ENCODE results near the gene FBXW4. TPM values are rescaled to one million over a fixed set of nuclear protein-coding genes. Genes with fewer than 3 reads are reported as not detected.
A peak's percentile ranks its signal among the peaks of the same experiment; 100 is the strongest.

The FBXW4 gene
- total RNA-seq, 1 donor, result 41.9 TPM

DNA sequence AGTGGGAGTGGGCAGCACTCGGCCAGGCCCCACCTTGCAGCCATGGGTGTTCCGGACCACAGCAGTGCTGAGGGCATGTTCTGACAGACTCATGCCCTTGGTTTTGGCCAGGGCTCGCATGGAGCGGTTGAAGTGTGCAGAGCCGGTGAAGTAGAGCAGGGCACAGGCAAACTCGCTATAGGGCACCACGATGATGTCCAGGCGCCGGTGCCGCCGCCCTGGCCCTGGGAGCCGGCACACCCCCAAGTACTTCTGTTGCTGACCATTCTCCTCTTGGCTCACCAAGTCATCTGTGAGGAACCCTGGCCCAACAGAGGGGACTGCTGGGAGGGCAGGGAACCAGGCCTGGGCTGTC lies 115.5 kb downstream of the FBXW4 start:
- TF ChIP-seq, protein P1, sequence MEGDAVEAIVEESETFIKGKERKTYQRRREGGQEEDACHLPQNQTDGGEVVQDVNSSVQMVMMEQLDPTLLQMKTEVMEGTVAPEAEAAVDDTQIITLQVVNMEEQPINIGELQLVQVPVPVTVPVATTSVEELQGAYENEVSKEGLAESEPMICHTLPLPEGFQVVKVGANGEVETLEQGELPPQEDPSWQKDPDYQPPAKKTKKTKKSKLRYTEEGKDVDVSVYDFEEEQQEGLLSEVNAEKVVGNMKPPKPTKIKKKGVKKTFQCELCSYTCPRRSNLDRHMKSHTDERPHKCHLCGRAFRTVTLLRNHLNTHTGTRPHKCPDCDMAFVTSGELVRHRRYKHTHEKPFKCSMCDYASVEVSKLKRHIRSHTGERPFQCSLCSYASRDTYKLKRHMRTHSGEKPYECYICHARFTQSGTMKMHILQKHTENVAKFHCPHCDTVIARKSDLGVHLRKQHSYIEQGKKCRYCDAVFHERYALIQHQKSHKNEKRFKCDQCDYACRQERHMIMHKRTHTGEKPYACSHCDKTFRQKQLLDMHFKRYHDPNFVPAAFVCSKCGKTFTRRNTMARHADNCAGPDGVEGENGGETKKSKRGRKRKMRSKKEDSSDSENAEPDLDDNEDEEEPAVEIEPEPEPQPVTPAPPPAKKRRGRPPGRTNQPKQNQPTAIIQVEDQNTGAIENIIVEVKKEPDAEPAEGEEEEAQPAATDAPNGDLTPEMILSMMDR (IDR thresholded peaks at IDR 0.05; ENCODE audit: insufficient read depth, low read depth, low read length), result no peak
- H3K4me3 ChIP-seq (ENCODE audit: low read depth, low read length), result no peak overlapping the region
- DNase-seq (ENCODE audit: low read depth), result no peak

DNA sequence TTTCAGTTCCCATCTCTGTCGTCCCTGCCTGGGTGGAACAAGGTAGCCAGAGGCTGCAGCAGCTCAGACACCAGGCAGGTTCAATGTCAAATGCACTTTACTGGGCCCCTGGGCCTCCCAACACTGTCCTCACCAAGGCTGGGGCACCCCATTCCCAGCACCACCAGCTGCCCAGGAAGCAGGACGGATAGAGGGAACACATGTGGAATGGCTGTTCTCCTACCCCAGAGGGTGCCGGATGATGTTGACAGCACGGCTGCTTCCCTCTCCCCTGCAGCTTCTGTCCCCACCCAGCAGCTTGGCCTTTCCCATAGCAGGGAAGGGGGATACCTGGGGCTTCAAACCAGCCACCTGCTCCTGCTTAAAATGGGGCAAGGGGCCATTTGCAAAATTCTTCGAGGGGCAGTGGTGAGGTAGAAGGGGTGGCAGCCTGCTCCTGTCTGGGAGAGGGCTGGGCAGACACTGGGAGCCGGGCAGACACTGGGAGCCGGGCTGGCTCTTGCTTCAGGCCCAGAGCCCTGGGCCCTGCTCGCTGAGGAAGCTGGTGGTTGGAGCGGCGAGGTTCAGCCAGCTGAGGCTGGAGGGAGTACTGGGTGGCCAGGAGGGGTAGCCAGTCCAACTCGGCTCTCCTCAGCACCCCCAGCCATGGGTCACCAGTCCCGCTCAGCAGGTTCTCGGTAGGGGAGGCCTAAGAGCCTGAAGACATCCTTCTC lies 116.0 kb downstream of the FBXW4 start:
- no peak for DNase-seq (ENCODE audit: low read depth)
- TF ChIP-seq, protein P1 (IDR thresholded peaks at IDR 0.05; ENCODE audit: insufficient read depth, low read depth, low read length), result no peak
- H3K4me3 ChIP-seq (ENCODE audit: low read depth, low read length), result no peak overlapping the region

DNA sequence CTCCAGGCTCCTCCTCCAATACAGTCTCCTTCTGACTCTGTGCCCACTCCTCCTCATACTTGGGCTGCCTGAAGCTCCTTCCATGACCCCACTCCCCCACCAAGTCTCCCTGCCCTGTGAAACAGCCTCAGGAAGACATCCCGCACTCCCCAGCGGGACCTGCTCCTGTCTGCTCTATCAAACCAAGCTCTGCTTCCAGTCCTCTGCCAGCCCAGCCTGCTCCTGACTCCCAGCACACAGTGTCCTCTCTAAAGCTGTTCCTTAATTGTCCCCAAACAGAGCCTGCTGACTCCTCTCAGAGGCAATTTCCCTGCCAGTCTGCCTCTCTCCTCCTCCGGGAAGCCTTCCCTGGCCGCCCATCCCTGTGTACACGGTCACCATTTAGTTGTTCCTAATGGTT lies 116.8 kb downstream of the FBXW4 start:
- no peak overlapping the region for H3K4me3 ChIP-seq (ENCODE audit: low read depth, low read length)
- DNase-seq (ENCODE audit: low read depth), result no peak
- TF ChIP-seq, protein P1 (IDR thresholded peaks at IDR 0.05; ENCODE audit: insufficient read depth, low read depth, low read length), result no peak

DNA sequence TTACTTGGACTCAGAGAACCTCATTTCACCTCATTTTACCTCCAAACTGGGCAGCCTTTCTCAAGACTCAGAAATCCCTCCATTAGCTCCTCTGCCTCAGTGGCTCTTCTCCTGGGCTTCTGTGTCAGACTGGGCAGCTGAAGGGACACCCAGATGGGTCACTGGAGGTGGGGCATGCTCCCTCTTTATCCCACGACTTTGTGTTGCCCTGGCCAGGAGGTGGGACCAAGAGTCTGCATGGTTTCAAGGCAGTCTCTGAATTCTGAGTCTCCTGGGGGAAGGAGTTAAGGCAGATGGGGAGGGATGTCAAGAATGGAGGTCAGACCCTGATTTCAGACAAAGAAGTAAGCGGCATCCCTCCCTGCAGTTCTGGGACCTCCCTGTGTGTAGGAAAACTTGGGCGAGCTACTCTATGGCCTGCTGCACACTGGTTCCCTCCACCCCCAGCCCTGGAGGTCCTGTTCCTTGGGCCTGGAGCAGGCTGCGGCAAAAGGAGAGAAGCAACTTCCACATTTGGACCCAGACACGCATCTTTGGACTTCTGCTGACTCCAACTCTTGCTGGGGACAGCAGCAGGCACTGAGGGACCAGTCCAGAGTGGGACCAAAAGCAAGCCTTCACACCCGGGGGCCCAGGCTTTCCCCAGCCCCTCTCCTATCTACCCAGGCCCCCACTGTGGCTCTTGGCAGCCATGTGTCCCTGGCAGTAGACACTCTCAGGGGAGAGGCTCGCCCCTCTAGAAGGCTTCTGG lies 117.7 kb downstream of the FBXW4 start:
- TF ChIP-seq, protein P1 (IDR thresholded peaks at IDR 0.05; ENCODE audit: insufficient read depth, low read depth, low read length), result no peak
- no peak for DNase-seq (ENCODE audit: low read depth)
- no peak overlapping the region for H3K4me3 ChIP-seq (ENCODE audit: low read depth, low read length)

DNA sequence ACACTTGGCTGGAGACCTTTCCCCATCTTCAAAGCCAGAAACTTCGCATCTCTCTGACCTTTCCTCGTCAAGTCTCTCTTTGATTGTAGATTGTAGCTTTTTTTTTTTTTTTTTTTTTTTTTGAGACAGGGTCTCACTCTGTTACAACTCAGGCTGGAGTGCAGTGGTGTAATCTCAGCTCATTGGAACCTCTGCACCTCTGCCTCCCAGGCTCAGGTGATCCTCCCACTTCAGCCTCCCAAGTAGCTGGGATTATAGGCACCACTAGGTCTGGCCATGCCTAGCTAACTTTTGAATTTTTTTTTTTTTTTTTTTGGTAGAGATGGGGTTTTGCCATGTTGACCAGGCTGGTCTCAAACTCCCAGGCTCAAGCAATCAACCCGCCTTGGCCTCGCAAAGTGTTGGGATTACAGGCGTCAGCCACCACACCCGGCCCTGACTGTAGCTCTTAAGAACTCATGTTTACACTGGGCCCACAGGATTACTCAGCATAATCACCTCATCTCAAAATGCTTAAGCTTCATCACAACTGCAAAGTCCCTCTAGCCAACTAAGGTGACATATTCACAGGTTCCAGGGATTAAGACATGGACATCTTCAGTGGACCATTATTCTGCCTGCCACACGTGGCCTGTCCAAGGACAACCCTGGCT lies 118.6 kb downstream of the FBXW4 start:
- TF ChIP-seq, protein P1 (IDR thresholded peaks at IDR 0.05; ENCODE audit: insufficient read depth, low read depth, low read length), result no peak
- no peak overlapping the region for H3K4me3 ChIP-seq (ENCODE audit: low read depth, low read length)
- peak; percentile 23 for DNase-seq (ENCODE audit: low read depth)

DNA sequence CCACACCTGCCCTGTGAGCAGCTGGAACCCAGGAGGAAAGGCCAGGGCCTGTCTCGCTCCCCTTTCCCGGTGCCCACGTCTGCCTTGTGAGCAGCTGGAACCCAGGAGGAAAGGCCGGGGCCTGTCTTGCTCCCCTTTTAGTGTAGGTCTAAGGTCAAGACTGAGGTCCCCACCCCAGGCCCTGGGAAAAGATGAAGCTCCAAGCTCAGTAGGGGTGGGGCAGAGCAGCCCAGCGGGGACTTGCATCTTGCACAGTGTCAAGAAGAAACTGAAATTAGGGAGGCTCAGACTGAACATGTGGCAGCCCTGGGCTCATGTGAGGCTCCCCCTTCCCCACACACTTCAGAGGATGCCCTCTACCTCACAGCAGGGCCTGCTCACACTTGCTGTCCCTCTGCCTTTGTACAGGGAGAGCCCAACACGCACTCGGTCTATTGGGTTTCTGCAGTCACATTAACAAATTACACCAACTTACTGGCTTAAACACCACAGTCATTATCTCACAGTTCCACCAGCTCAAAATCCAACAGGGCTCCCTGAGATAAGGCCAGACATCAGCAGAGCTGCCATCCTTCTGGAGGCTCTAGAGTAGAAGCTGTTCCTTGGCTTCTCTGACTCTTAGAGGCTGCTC lies 119.3 kb downstream of the FBXW4 start:
- TF ChIP-seq, protein P1 (IDR thresholded peaks at IDR 0.05; ENCODE audit: insufficient read depth, low read depth, low read length), result no peak
- no peak for DNase-seq (ENCODE audit: low read depth)
- no peak overlapping the region for H3K4me3 ChIP-seq (ENCODE audit: low read depth, low read length)
